MM.1S (cell line): Measurements from ENCODE around the gene BARD1.

ENCODE experiments used
- CTCF ChIP-seq: fragments of 300-600 bp; sonication (generic); IDR thresholded peaks from 2 replicates; pipeline ENCODE4 v1.5.1; 2016; ENCODE audit warnings: antibody characterized with exemption, low read length, mixed read lengths
- EZH2 ChIP-seq: fragments of 300-600 bp; sonication (generic); optimal IDR thresholded peaks from 2 replicates; pipeline ENCODE3; 2017; ENCODE audit warnings: low read depth, mild to moderate bottlenecking, antibody characterized with exemption, low read length, mixed read lengths

- TF ChIP-seq CTCF, result no peak
- no peak for TF ChIP-seq EZH2
Observed at GRCh38 chr2:214706986-214707385, 102.5 kb downstream of the BARD1 start.
